ENCODE data around the gene TBC1D24.

GRCh38 chr16:2470234-2470601, 4.7 kb upstream of the TBC1D24 start:
- no peak for TF ChIP-seq CTCF (IDR thresholded peaks at IDR 0.05)
- TF ChIP-seq ZFX (IDR thresholded peaks at IDR 0.05; ENCODE audit: borderline replicate concordance) = no peak

Measured in 22Rv1 (cell line).